G401 (cell line): Measurements from ENCODE around the gene TFE3. TPM values are rescaled to one million over a fixed set of nuclear protein-coding genes. Genes with fewer than 3 reads are reported as not detected.
"Not testable (repeated sequence)": the region's sequence is repeated elsewhere in the genome, so short reads cannot be mapped to it uniquely, and the experiment has no call there.

Experiments
- DNase-seq: peaks from one replicate; pipeline ENCODE4 v3.0.0-alpha.2; 2015; ENCODE audit warnings: low spot score
- in situ Hi-C: cut with HindIII; loops from 2 replicates; pipeline ENCODE4 v1.10.0; 2016; ENCODE audit warnings: low sequenced_read_pairs, mixed read lengths
- total RNA-seq: library from RNA; depleted of rRNA; stranded (reverse); fragments of >200 nt; shearing (Covaris generic); gene quantifications from 2 replicates; pipeline ENCODE4 v1.2.3, GENCODE V29; 2014; rRNA removed

TFE3 gene
- total RNA-seq, 1 experiment from 2014 or later = 50.0 TPM

GRCh38 chrX:49003696-49004095, 39.5 kb downstream of the TFE3 start:
- no peak for DNase-seq
- in situ Hi-C loops = no loop called here

DNA sequence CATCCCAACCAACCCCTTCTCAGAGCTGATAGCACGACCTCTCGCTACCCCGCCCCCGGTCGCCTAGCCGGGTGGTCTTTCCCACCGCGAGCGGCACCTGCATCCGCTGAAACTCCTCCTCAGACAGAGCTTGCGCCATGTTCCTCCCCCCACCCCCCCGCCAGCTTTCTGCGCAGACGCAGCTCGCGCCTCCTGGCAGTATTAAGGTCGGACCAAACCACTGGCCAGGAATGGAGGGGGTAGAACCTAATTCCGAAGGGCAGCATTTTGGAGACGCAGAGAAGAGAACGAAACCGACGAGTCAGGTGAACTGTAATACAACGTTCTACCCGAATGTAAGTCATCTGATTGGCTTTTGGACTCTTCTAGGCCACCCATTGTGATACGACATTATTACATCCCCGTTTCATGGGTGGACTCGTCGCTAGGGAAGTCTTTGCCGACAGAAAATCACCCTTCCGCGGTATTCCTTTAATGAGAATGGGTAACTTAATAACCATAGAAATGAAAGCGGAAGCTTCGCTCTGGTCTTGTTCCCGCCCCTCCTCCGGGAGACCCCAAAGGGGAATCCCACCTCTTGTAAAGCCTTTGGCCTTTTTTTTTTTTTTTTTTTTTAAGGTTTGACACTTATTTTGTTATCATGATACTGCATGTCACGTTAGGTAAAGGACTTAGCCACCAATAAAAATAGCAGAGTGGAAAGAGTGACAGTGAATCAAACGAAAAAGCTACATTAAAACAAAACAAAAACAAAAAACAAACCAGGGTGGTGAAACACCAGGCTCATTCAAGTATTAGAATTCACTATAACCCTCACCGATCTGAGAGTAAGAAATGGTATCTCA, 40.8 kb downstream of the TFE3 start, which contains the start of gene GRIPAP1:
Gene GRIPAP1, minus strand, starts transcription at position 174 of the 845 bp plus-strand sequence. Its CDS starts 35 bp downstream, at position 139.
- in situ Hi-C loops = no loop called here

GRCh38 chrX:49001521-49002090, 41.6 kb downstream of the TFE3 start:
- in situ Hi-C loops = no loop called here
- peak; percentile 17 for DNase-seq

More for the DNA sequence above, 40.8 kb downstream of the TFE3 start, which contains the start of gene GRIPAP1:
- DNase-seq = peak; percentile 85

GRCh38 chrX:49000636-49001035, 42.5 kb downstream of the TFE3 start:
- no peak for DNase-seq
- in situ Hi-C loops = no loop called here

DNA sequence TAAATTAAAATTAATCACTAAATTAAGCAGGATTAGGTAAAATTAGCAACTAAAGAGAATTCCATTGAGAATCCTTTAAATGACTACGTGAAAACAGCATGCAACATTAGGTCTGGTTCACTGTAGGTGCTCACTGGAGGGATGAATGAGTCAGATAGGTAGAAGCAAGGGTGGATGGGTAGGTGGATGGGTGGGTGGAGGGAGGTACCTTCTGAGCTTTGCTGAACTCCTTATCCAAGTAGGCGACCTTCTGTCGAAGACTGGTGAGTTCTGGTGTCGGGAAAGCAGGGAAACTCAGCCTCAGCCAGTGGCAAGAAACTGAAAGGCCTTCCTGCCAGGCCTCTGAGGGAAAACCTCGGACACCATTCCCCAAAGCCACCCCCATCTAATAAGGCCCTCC, 44.1 kb downstream of the TFE3 start:
- in situ Hi-C loops = no loop called here
- DNase-seq = no peak

DNA sequence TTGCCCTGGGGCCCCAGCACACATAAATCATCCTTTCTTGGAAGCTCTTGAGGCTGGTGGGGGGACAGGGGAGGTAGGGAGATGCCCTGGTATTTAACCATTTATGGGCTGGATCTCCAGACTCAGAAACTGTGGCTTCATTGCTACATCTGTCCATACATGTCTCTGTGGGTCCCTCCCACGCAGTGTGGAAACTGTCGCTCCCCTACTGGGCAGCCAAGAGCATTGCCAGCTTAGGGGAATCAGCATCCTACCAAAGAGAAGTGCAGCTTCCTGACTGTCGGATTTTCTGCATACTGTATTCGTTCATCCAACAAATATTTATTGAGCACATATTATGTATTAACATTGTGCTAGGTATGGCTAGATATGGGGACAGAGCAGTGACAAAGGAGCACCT, 44.8 kb downstream of the TFE3 start:
- in situ Hi-C loops = no loop called here
- no peak for DNase-seq

DNA sequence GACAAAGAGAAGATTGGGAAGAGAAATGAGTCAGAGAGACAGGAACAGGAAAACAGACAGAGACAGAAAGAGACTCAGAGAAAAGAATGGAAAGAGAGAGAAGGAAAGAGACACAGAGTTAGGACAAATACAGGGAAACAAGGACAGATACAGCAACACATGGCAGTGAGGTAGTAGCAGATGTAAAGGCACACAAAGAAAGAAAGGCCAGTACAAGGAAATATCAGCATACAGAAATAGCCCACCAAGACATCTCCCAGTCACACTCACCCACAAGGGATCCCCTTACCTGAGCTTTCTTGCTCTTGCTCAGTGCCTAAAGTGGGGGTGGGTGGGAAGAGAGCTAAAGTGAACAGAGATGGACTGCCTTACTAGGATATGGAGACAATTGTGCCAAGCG, 45.3 kb downstream of the TFE3 start:
- in situ Hi-C loops = no loop called here
- DNase-seq = no peak

DNA sequence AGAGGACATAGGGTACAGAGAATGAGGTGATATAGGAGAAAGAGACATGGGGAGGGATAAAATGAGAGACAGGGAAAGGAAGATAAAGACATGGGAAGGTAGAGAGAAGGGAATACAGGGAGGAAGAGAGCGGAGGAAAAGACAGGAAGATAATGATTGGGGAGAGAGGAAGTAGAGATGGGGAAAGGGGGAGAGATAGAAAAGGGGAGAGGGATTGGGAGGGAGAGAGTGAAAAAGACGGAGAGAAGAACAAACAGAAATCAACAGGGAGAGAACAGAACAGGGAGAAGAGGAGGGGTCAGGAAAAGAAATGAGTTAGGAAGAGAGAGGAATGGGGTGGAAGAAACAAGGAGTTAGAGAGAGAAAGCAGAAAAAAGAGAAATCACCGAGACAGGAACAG, 45.7 kb downstream of the TFE3 start:
- in situ Hi-C loops = no loop called here
- no peak for DNase-seq

GRCh38 chrX:48996969-48997368, 46.2 kb downstream of the TFE3 start:
- no peak for DNase-seq
- in situ Hi-C loops = no loop called here

- in situ Hi-C loops = no loop called here
- no peak for DNase-seq
These were observed 50.8 kb downstream of the TFE3 start for GRCh38 chrX:48992341-48992740.

GRCh38 chrX:48989483-48989882, 53.7 kb downstream of the TFE3 start:
- in situ Hi-C loops = no loop called here
- no peak for DNase-seq

GRCh38 chrX:48983896-48984295, 59.3 kb downstream of the TFE3 start:
- in situ Hi-C loops = no loop called here

DNA sequence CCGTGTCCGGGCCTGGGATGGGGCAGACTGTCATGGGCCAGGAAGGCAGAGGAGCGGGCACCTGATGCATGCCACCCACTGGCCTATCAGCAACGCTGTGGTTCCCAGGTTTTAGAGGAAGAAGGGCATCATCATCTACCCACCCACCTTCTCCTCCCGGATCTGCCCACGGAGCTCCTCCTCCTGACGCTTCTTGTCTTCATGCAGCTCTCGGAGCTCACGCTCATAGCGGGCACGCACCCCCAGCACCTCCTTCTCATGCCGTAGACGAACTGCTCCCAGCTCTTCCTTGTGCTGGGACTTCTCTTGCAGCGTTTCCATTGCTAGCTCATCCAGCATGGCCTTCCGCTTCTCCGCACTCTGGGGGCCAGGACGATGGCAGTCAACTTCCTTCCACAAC, 60.1 kb downstream of the TFE3 start:
- in situ Hi-C loops = no loop called here
- DNase-seq = no peak

More at GRCh38 chrX:48983896-48984295, 59.3 kb downstream of the TFE3 start:
- no peak for DNase-seq

DNA sequence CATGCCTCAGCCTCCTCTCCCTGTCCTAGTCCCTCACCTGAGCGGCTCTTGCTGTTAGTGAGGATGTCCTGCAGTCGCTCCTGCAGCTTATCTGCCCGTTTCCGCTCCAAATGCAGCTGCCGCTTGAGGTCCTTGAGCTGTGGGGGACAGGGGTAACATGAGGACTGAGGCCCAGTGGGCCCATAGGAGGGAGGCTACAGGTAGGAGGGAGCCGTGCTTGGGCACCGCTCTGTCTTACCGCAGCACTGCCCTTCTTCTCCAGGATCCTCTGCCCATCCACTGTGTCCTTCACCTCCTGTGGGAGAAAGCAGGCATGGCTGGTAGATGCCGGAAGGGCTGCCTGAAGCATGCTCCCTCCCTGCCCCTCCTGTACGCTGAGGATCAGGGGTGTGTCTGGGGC, 62.0 kb downstream of the TFE3 start:
- in situ Hi-C loops = no loop called here
- DNase-seq = no peak

DNA sequence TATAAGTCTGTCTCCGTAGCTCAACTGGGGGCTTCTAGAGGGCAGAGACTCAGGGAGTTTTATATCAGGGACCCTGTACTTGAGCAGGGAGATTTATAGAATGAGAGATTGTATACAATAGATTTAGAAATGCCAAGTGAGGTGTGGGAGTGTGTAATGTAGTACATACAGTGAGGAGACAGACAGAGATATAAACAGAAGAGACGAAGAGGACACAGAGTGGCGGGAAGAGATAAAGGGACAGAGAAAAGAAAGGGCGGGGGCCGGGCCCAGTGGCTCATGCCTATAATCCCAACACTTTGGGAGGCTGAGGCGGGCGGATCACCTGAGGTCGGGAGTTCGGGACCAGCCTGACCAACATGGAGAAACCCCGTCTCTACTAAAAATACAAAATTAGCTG, 62.8 kb downstream of the TFE3 start:
- in situ Hi-C loops, DNase-seq: not testable (repeated sequence)

Other genes starting within 250 kb of the TFE3 start
- gene HDAC6, start 241.3 kb downstream of the TFE3 start, total RNA-seq = 67.8 and 118 TPM in 2 replicates
- 9.6 TPM in 1 of 2 replicates, not detected in the other for gene ERAS, start 216.8 kb downstream of the TFE3 start, total RNA-seq
- gene PCSK1N, start 207.7 kb downstream of the TFE3 start, total RNA-seq = 3.5 TPM in 1 of 2 replicates, not detected in the other
- 115 and 138 TPM in 2 replicates for gene TIMM17B, start 145.6 kb downstream of the TFE3 start, total RNA-seq
- 96.1 and 119 TPM in 2 replicates for gene PQBP1, start 145.4 kb downstream of the TFE3 start, total RNA-seq
- 10.1 and 15.7 TPM in 2 replicates for gene SLC35A2, start 131.7 kb downstream of the TFE3 start, total RNA-seq
- gene PIM2, start 124.3 kb downstream of the TFE3 start, total RNA-seq = 14.6 and 20.6 TPM in 2 replicates
- 70.5 and 75.2 TPM in 2 replicates for gene OTUD5, start 85.8 kb downstream of the TFE3 start, total RNA-seq
- gene KCND1, start 71.5 kb downstream of the TFE3 start, total RNA-seq = 0.37 and 0.44 TPM in 2 replicates
- 19.1 and 22.9 TPM in 2 replicates for gene GRIPAP1, start 41.1 kb downstream of the TFE3 start, total RNA-seq
- 0.12 and 0.98 TPM in 2 replicates for gene CCDC120, start 15.6 kb upstream of the TFE3 start, total RNA-seq
- gene PRAF2, start 30.6 kb upstream of the TFE3 start, total RNA-seq = 4.6 and 10.8 TPM in 2 replicates
- 18.6 and 36.0 TPM in 2 replicates for gene WDR45, start 36.5 kb upstream of the TFE3 start, total RNA-seq
- 27.2 and 28.2 TPM in 2 replicates for gene GPKOW, start 80.4 kb upstream of the TFE3 start, total RNA-seq
- gene MAGIX, start 119.4 kb upstream of the TFE3 start, total RNA-seq = 2.7 and 14.2 TPM in 2 replicates
- gene PLP2, start 128.5 kb upstream of the TFE3 start, total RNA-seq = 26.8 and 32.4 TPM in 2 replicates
- 15.4 and 18.4 TPM in 2 replicates for gene PRICKLE3, start 143.0 kb upstream of the TFE3 start, total RNA-seq
- gene SYP, start 156.8 kb upstream of the TFE3 start, total RNA-seq = 8.7 and 13.8 TPM in 2 replicates
- not detected in 2 replicates for gene CACNA1F, start 190.0 kb upstream of the TFE3 start, total RNA-seq
- 24.2 and 32.0 TPM in 2 replicates for gene CCDC22, start 192.1 kb upstream of the TFE3 start, total RNA-seq
- gene FOXP3, start 221.4 kb upstream of the TFE3 start, total RNA-seq = not detected in 2 replicates
- gene PPP1R3F, start 226.4 kb upstream of the TFE3 start, total RNA-seq = 2.0 and 2.5 TPM in 2 replicates